ENCODE measurements around the gene PSME2. TPM values are rescaled to one million over a fixed set of nuclear protein-coding genes. Genes with fewer than 3 reads are reported as not detected.

The PSME2 gene
- polyA plus RNA-seq, 2 of the 4 experiments (the other 2 are of a cell fraction) = 137 to 144 TPM

GRCh38 chr14:24119691-24120090 is 26.7 kb downstream of the PSME2 start:
- Histone ChIP-seq H3K4me2 (no peak overlapping the region), H3K4me3 (no peak overlapping the region), H3K27ac (no peak overlapping the region), H3K9me3 (no peaks in the 10 kb centered on the region), H3K4me1 (peaks cover 8% of the 10 kb centered on the region; the same call in 1 of the 3 replicates)
- TF ChIP-seq RFX5 (IDR thresholded peaks at IDR 0.05) = no peak
- TF ChIP-seq HEYL (CRISPR knock-in tag; IDR thresholded peaks at IDR 0.05) = no peak
- TF ChIP-seq CEBPB (IDR thresholded peaks at IDR 0.05) = no peak
- TF ChIP-seq ESRRA (IDR thresholded peaks at IDR 0.05; ENCODE audit: borderline replicate concordance, low read length) = no peak
- TF ChIP-seq RARB (CRISPR knock-in tag; IDR thresholded peaks at IDR 0.05) = no peak
- no peak for TF ChIP-seq GATA3 (IDR thresholded peaks at IDR 0.05; ENCODE audit: borderline replicate concordance)
- no peak for TF ChIP-seq HOXB5 (CRISPR knock-in tag; IDR thresholded peaks at IDR 0.05)
- TF ChIP-seq JUNB (IDR thresholded peaks at IDR 0.05) = no peak
- ChIA-PET POLR2A (no interaction called here), CTCF (interaction anchor here (1.2 to 5.5 kb wide), 5 partner anchors 11 to 41 kb away, joined by 4 to 20 read pairs (median 7); partner anchors contain the start of genes IRF9 and PSME1)
- WGBS (ENCODE audit: missing lambda C conversion rate) = 93% methylated on average over 6 of the region's 6 CpGs
- FAIRE-seq (no peak), DNase-seq (ENCODE audit: low read depth in 1 of 2, low spot score in 1 of 2) (no peak), ATAC-seq (no peak)

GRCh38 chr14:24117179-24117578 is 29.2 kb downstream of the PSME2 start:
- Histone ChIP-seq H3K9me3 (no peaks in the 10 kb centered on the region), H3K27ac (no peak overlapping the region), H3K4me3 (no peak overlapping the region), H3K4me1 (peaks cover 11% of the 10 kb centered on the region; the same call in 1 of the 3 replicates), H3K4me2 (no peak overlapping the region)
- DNase-seq (ENCODE audit: low read depth in 1 of 2, low spot score in 1 of 2) (no peak), FAIRE-seq (no peak), ATAC-seq (no peak)
- ChIA-PET CTCF (interaction anchor here (1.3 to 5.6 kb wide), 8 partner anchors 8 to 59 kb away, joined by 3 to 44 read pairs (median 9); partner anchors contain the start of genes IRF9 and PSME1), POLR2A (no interaction called here)
- 94% methylated on average over 5 of the region's 6 CpGs for WGBS (ENCODE audit: missing lambda C conversion rate)
- TF ChIP-seq KDM1A (IDR thresholded peaks at IDR 0.05; ENCODE audit: low read depth) = no peak
- TF ChIP-seq HOXA7 (CRISPR knock-in tag; IDR thresholded peaks at IDR 0.05) = no peak
- TF ChIP-seq HDAC2 (IDR thresholded peaks at IDR 0.05) = no peak
- TF ChIP-seq FOSB (CRISPR knock-in tag; IDR thresholded peaks at IDR 0.05) = no peak
- no peak for TF ChIP-seq POLR2A (IDR thresholded peaks at IDR 0.05; ENCODE audit: low read length)
- no peak for TF ChIP-seq EHF (CRISPR knock-in tag; IDR thresholded peaks at IDR 0.05)
- no peak for TF ChIP-seq RFX5 (IDR thresholded peaks at IDR 0.05)
- TF ChIP-seq HOXB5 (CRISPR knock-in tag; IDR thresholded peaks at IDR 0.05) = no peak

- H3K4me2 ChIP-seq = peak overlapping the region; percentile 89
- H3K4me3 ChIP-seq = no peak overlapping the region
- H3K9me3 ChIP-seq = no peaks in the 10 kb centered on the region
- H3K27ac ChIP-seq = no peak overlapping the region
- POLR2A ChIA-PET = interaction anchor here (2.9 kb wide), 1 partner anchor 20 kb away, joined by 48 read pairs; the partner anchor contains the start of gene PSME1
- FAIRE-seq = no peak
- DNase-seq (ENCODE audit: low read depth in 1 of 2, low spot score in 1 of 2) = no peak
- WGBS (ENCODE audit: missing lambda C conversion rate) = 81% methylated on average over 6 of the region's 6 CpGs
- no peak for ATAC-seq
- CTCF ChIA-PET = interaction anchor here (1.3 to 5.6 kb wide), 8 partner anchors 7 to 121 kb away, joined by 3 to 44 read pairs (median 9); partner anchors contain the start of genes IRF9 and PSME1
- H3K4me1 ChIP-seq = peaks cover 11% of the 10 kb centered on the region; the same call in 1 of the 3 replicates
- TF ChIP-seq HDAC2 (IDR thresholded peaks at IDR 0.05) (no peak), ZC3H11A (IDR thresholded peaks at IDR 0.05) (no peak), MAFK (IDR thresholded peaks at IDR 0.05; ENCODE audit: partially characterized antibody) (no peak), KDM5A (IDR thresholded peaks at IDR 0.05) (no peak), JUNB (IDR thresholded peaks at IDR 0.05) (no peak), BHLHE40 (IDR thresholded peaks at IDR 0.05; ENCODE audit: low read depth, low read length) (no peak), TP53 (CRISPR knock-in tag; IDR thresholded peaks at IDR 0.05) (no peak), PBX3 (IDR thresholded peaks at IDR 0.05) (no peak), CHD4 (IDR thresholded peaks at IDR 0.05; ENCODE audit: borderline replicate concordance) (no peak), CBX8 (IDR thresholded peaks at IDR 0.05) (no peak), ATOH8 (CRISPR knock-in tag; IDR thresholded peaks at IDR 0.05; ENCODE audit: low read depth) (no peak), ESRRA (IDR thresholded peaks at IDR 0.05; ENCODE audit: borderline replicate concordance, low read length) (no peak), E2F6 (IDR thresholded peaks at IDR 0.05; ENCODE audit: borderline replicate concordance, low read depth) (no peak), NFE2L2 (conservative IDR thresholded peaks at IDR 0.05; ENCODE audit: low read length) (no peak), REST (IDR thresholded peaks at IDR 0.05) (no peak), MAX (IDR thresholded peaks at IDR 0.05) (no peak), ELK1 (IDR thresholded peaks at IDR 0.05; ENCODE audit: low read depth, low read length) (no peak)
Observed at GRCh38 chr14:24116128-24116814, 30.1 kb downstream of the PSME2 start.
